Thoracic aorta (tissue), 2 donors: ENCODE measurements around the gene RIOX2. TPM values are rescaled to one million over a fixed set of nuclear protein-coding genes. Genes with fewer than 3 reads are reported as not detected.

Experiments
- ATAC-seq: fragments of 150-250 bp; one replicate; pipeline ENCODE4 v1.8.0; 2017; ENCODE audit warnings: low read depth; ENCODE audit not compliant: insufficient number of reproducible peaks, low FRiP score
- DNase-seq: peaks from one replicate; pipeline ENCODE4 v3.0.0-alpha.2; 2020; ENCODE audit warnings: low spot score
- H3K27ac ChIP-seq, 2 donors: fragments of 200-600 bp; sonication (generic); 1 replicate in 1 of 2; 2 replicates in 1 of 2; pipeline ENCODE4 v1.5.1; 2016; ENCODE audit warnings: mild to moderate bottlenecking in 2 of 2, moderate library complexity in 2 of 2
- H3K27me3 ChIP-seq: fragments of 200-600 bp; sonication (generic); replicated peaks from 2 replicates; pipeline ENCODE4 v1.6.0; 2016; ENCODE audit warnings: mild to moderate bottlenecking; ENCODE audit not compliant: insufficient read depth
- H3K36me3 ChIP-seq: fragments of 200-600 bp; sonication (generic); one replicate; pipeline ENCODE4 v1.5.1; 2016
- H3K4me1 ChIP-seq, 2 donors: fragments of 200-600 bp; sonication (generic); 1 replicate in 1 of 2; 2 replicates in 1 of 2; pipeline versions ENCODE4 v1.5.1 to v1.6.0; 2016; ENCODE audit warnings: low read depth in 2 of 2, mild to moderate bottlenecking in 1 of 2; ENCODE audit not compliant: control insufficient read depth in 1 of 2
- H3K4me3 ChIP-seq: fragments of 200-600 bp; sonication (generic); 2 replicates; pipeline ENCODE4 v1.5.1; 2016; ENCODE audit warnings: mild to moderate bottlenecking
- H3K9me3 ChIP-seq: fragments of 200-600 bp; sonication (generic); 2 replicates; pipeline ENCODE4 v1.5.1; 2016
- total RNA-seq, 2 donors: library from RNA; depleted of rRNA; stranded (reverse); fragments of >200 nt; gene quantifications; one replicate each; pipeline versions ENCODE4 v1.1.0 to v1.2.3, GENCODE V29; 2016
- TF ChIP-seq, protein P1 (sequence below): fragments of 200-600 bp; sonication (generic); IDR thresholded peaks from one replicate; pipeline ENCODE4 v1.5.1; 2019; ENCODE audit warnings: antibody characterized with exemption

The RIOX2 gene
- total RNA-seq, 2 donors from 2014 or later, result 14.2 to 24.8 TPM

GRCh38 chr3:98003306-98003969 lies 31.2 kb upstream of the RIOX2 start:
- Histone ChIP-seq H3K36me3 (no peaks in the 10 kb centered on the region), H3K4me1 (no peaks in the 10 kb centered on the region), H3K9me3 (no peaks in the 10 kb centered on the region), H3K27ac (no peak overlapping the region), H3K27me3 (no peaks in the 10 kb centered on the region), H3K4me3 (no peak overlapping the region)
- TF ChIP-seq, protein P1, sequence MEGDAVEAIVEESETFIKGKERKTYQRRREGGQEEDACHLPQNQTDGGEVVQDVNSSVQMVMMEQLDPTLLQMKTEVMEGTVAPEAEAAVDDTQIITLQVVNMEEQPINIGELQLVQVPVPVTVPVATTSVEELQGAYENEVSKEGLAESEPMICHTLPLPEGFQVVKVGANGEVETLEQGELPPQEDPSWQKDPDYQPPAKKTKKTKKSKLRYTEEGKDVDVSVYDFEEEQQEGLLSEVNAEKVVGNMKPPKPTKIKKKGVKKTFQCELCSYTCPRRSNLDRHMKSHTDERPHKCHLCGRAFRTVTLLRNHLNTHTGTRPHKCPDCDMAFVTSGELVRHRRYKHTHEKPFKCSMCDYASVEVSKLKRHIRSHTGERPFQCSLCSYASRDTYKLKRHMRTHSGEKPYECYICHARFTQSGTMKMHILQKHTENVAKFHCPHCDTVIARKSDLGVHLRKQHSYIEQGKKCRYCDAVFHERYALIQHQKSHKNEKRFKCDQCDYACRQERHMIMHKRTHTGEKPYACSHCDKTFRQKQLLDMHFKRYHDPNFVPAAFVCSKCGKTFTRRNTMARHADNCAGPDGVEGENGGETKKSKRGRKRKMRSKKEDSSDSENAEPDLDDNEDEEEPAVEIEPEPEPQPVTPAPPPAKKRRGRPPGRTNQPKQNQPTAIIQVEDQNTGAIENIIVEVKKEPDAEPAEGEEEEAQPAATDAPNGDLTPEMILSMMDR, result no peak
- DNase-seq (no peak), ATAC-seq (no peak)

DNA sequence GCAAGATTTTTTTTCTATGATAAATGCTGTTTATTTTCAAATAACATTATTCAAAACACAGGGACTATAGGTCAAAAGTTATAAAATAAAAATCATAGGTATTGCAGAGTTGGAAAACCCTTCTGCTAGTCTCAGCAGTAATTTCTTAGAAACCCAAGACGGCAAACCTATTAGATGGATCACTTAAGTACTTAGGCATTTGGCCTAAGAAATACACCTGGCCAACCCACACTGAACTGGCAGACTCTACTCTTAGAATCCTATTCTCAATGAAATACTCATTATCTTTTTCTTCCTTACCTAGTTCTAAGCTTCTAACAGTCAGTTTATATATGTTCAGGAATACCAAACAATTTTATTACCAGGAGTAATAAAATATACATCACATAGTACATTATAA lies 30.5 kb upstream of the RIOX2 start:
- ATAC-seq, result no peak
- Histone ChIP-seq H3K27ac (no peak overlapping the region), H3K36me3 (no peaks in the 10 kb centered on the region), H3K4me3 (no peak overlapping the region), H3K4me1 (no peaks in the 10 kb centered on the region), H3K27me3 (no peaks in the 10 kb centered on the region), H3K9me3 (no peaks in the 10 kb centered on the region)
- TF ChIP-seq, protein P1, result no peak
- DNase-seq, result no peak

DNA sequence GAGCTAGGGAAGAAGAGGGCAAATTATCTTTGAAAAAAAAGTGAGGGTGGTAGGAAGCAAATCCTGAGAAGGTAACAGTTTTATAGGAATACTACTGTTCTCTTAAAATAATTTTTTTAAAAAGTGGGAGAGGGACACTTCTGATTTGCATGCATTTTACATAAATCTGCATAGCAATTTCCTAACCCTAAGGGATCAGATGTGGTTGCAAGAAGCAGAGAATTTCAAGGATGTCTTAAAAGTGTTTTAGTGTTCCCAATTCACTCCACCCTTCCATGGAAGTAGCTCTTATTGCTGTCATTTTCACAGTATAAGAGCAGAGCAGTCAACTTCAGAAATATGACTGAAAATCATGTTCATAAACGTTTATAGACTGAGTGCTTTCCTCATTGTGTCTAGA lies 27.8 kb upstream of the RIOX2 start:
- Histone ChIP-seq H3K27me3 (no peaks in the 10 kb centered on the region), H3K9me3 (no peaks in the 10 kb centered on the region), H3K4me3 (no peak overlapping the region), H3K4me1 (no peaks in the 10 kb centered on the region), H3K27ac (no peak overlapping the region), H3K36me3 (no peaks in the 10 kb centered on the region)
- DNase-seq (no peak), ATAC-seq (no peak)
- TF ChIP-seq, protein P1, result no peak

DNA sequence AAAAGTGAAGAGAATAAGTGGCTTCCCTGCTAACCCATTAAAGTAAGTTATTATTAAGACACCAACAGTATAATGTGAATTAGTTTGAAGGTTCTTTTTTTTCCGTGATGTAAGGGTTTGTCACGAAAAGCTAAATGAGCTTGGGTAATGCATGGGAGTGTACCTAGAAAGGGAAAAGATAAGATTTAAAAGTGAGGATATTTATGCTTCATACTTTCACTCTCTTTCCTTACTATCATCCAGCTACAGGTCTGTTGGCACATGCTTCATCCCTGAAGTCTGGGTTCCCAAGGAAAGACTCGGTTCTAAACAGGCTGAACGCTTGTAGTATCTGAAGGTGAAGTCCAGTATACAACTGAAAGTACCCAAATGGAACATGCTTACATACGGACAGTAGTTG lies 26.9 kb upstream of the RIOX2 start:
- Histone ChIP-seq H3K27me3 (no peaks in the 10 kb centered on the region), H3K4me1 (no peaks in the 10 kb centered on the region), H3K36me3 (no peaks in the 10 kb centered on the region), H3K27ac (no peak overlapping the region), H3K4me3 (no peak overlapping the region), H3K9me3 (no peaks in the 10 kb centered on the region)
- TF ChIP-seq, protein P1, result no peak
- no peak for ATAC-seq
- no peak for DNase-seq

DNA sequence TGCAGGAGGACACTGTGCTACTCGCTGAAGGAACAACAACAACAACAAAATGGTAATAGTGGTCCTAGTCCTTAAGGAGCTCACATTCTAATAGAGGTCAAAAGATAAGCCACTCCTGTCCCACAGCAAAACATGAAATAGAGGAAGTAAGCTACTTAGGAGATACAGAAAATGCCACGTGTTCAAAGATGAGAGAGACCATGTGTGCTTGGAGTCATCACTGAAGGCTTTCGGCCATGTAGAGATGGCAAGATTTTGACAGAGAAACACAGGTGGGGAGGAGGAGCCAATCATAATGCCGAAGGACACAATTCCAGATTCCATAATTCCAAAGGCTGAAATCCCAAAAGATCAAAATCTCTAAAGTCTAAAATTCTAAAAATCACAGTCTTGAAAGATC lies 24.8 kb upstream of the RIOX2 start:
- ATAC-seq (no peak), DNase-seq (no peak)
- H3K27ac ChIP-seq, result no peak overlapping the region
- H3K4me1 ChIP-seq, result no peaks in the 10 kb centered on the region
- H3K36me3 ChIP-seq, result no peaks in the 10 kb centered on the region
- H3K4me3 ChIP-seq, result no peak overlapping the region
- TF ChIP-seq, protein P1, result no peak
- no peaks in the 10 kb centered on the region for H3K9me3 ChIP-seq
- H3K27me3 ChIP-seq, result no peaks in the 10 kb centered on the region
